ENCODE data around the gene SUN3. TPM values are rescaled to one million over a fixed set of nuclear protein-coding genes. Genes with fewer than 3 reads are reported as not detected.

Gene SUN3
- total and polyA plus RNA-seq, 12 donors, result 0.20 to 1.0 TPM; not detected in 10

GRCh38 chr7:48035301-48035966, 6.5 kb upstream of the SUN3 start, which contains the start of gene C7orf57:
C7orf57 (plus strand) TSS chr7:48035543; CDS start chr7:48036309, 766 bp downstream.
- Histone ChIP-seq H3K36me3 (replicated peaks in 1 of 2) (no peaks in the 10 kb centered on the region), H3K4me3 (peak within 1 kb of the TSS in 2 of 4 donors; percentile 25 to 55), H3K9me3 (replicated peaks in 1 of 3) (no peaks in the 10 kb centered on the region), H3K27ac (no peak within 1 kb of the TSS), H3K4me1 (replicated peaks in 1 of 2) (peaks cover 9 to 10% of the 10 kb centered on the region in 2 donors), H3K27me3 (no peaks in the 10 kb centered on the region)
- DNase-seq, result peak; percentile 90 to 96 (median 93)
- intact Hi-C loops (cut with DNase I), result loop anchor here in 1 of 2 donors (10.0 kb wide), 1 partner anchor 59 kb away; no protein-coding TSS in a partner anchor
- 0 to 1% (median 1%) methylated on average over 20 to 62 of the region's 62 CpGs for WGBS, 4 donors
- TF ChIP-seq POLR2A (IDR thresholded peaks at IDR 0.05) (no peak), CTCF (IDR thresholded peaks at IDR 0.05) (peak in 1 of 6 experiments; percentile 19)

GRCh38 chr7:48033922-48034321, 5.0 kb upstream of the SUN3 start:
- TF ChIP-seq CTCF (IDR thresholded peaks at IDR 0.05) (no peak), POLR2A (IDR thresholded peaks at IDR 0.05) (no peak)
- H3K36me3 ChIP-seq (replicated peaks in 1 of 2), result no peaks in the 10 kb centered on the region
- H3K9me3 ChIP-seq (replicated peaks in 1 of 3), result no peaks in the 10 kb centered on the region
- H3K4me3 ChIP-seq, result no peak overlapping the region
- H3K27ac ChIP-seq, result no peak overlapping the region
- H3K27me3 ChIP-seq, result peaks cover 4% of the 10 kb centered on the region
- whole genome bisulfite sequencing, 4 donors, result 57 to 66% (median 63%) methylated on average over 5 of the region's 5 CpGs
- peaks cover 9 to 10% of the 10 kb centered on the region in 2 donors for H3K4me1 ChIP-seq (replicated peaks in 1 of 2)
- intact Hi-C loops (cut with DNase I), result loop anchor here in 1 of 2 donors (10.0 kb wide), 1 partner anchor 61 kb away; no protein-coding TSS in a partner anchor
- DNase-seq, result no peak

GRCh38 chr7:48031111-48031510, 2.2 kb upstream of the SUN3 start:
- Histone ChIP-seq H3K9me3 (replicated peaks in 1 of 3) (no peaks in the 10 kb centered on the region), H3K27ac (no peak overlapping the region), H3K36me3 (replicated peaks in 1 of 2) (no peaks in the 10 kb centered on the region), H3K27me3 (peaks cover 8% of the 10 kb centered on the region), H3K4me3 (no peak overlapping the region), H3K4me1 (replicated peaks in 1 of 2) (peaks cover 7 to 8% of the 10 kb centered on the region in 2 donors)
- no peak for DNase-seq
- TF ChIP-seq CTCF (IDR thresholded peaks at IDR 0.05) (no peak), POLR2A (IDR thresholded peaks at IDR 0.05) (no peak)
- 62 to 75% (median 71%) methylated on average over 2 of the region's 2 CpGs for WGBS, 4 donors
- intact Hi-C loops (cut with DNase I), result loop anchor here in 1 of 2 donors (10.0 kb wide), 1 partner anchor 64 kb away; no protein-coding TSS in a partner anchor

- 50 to 72% (median 65%) methylated on average over 5 of the region's 5 CpGs for WGBS, 4 donors
- no peak for DNase-seq
- TF ChIP-seq CTCF (IDR thresholded peaks at IDR 0.05), result no peak
- Histone ChIP-seq H3K36me3 (replicated peaks in 1 of 2) (no peaks in the 10 kb centered on the region), H3K9me3 (replicated peaks in 1 of 3) (no peaks in the 10 kb centered on the region), H3K27ac (no peak overlapping the region), H3K27me3 (peaks cover 8% of the 10 kb centered on the region), H3K4me1 (replicated peaks in 1 of 2) (no peaks in the 10 kb centered on the region), H3K4me3 (no peak overlapping the region)
- intact Hi-C loops (cut with DNase I), result no loop called here
Measured at GRCh38 chr7:48025624-48026023, 3.3 kb downstream of the SUN3 start.

All from adrenal gland (tissue), 12 donors.